GM19238 (cell line): ENCODE data around the gene PDGFD.

Experiments used
- DNase-seq: peaks from one replicate; pipeline ENCODE4 v3.0.0; 2011; ENCODE audit warnings: low spot score; ENCODE audit not compliant: insufficient read length

Gene PDGFD

GRCh38 chr11:104000798-104001197, 163.1 kb downstream of the PDGFD start:
- no peak for DNase-seq

DNA sequence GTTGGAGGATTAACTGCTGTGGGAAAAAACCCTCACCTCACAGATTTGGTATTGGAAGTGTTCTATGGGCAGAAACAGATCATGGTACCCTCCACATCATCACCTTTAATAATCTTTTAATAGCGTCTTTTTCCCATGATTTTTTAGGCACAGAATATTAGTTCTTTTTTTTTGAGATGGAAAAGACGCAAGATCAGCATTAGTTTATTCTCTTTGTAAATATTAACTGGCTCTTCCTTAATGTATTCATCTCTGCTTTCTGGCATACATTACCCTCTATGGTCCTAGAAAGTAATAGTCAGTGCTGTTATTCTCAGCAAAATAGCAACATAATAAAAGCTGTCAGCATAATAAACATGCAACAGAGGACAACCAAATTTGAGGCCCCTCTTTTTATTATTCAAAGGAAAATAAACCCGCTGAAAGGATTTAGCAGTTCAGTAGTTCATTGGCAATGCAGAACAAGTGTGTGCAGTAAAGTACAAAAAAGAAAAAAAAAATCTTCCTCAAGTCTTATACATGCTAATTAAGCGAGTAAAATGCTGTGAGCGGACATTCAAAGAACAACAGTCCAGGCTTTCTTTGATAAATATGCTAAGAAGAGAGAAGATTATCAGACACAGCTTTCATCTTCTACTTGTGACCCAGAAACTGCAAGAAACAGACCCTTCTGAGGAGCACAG, 165.0 kb downstream of the PDGFD start:
- DNase-seq: no peak

GRCh38 chr11:103997082-103997481, 166.9 kb downstream of the PDGFD start:
- DNase-seq: no peak

- DNase-seq: no peak
Measured at GRCh38 chr11:103995896-103996295, 168.1 kb downstream of the PDGFD start.

GRCh38 chr11:103994518-103994917, 169.4 kb downstream of the PDGFD start:
- DNase-seq: no peak

GRCh38 chr11:103994094-103994493, 169.9 kb downstream of the PDGFD start:
- DNase-seq: no peak

DNA sequence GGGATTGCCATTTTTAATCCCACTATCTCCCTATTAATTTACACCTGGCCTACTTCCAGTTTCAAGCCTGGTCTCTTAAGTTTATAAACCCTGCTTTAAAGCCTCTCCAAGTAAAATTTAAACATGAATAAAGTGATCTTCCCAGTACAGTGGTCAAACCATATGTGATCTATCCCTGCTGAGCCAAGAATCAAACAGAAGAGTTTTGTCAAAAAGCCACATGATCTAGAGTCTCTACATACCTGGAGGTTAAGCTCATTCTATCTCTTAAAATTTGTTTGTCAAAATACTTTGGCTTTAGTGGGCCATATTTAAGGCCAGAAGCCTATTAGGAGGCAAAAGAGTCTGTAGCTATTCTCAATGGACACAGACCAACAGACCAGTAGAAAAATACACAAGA, 170.4 kb downstream of the PDGFD start:
- DNase-seq: no peak

DNA sequence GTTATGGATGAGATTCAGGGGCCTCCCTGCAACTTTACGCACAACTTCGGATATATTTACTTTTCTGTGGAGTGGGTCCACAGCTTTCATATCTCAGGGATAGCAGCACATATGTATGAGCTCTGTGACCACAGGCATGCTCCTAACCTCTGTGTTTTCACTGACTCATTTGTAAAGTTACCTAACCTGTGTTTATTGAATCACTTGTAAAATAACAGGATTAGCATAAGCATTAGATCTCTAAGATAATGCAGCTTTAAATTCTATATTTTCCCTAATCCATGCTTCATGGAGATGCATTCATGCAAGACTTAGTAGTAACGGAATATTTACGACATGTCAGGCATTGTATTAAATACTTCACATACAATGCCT, 175.4 kb downstream of the PDGFD start:
- DNase-seq: no peak

DNA sequence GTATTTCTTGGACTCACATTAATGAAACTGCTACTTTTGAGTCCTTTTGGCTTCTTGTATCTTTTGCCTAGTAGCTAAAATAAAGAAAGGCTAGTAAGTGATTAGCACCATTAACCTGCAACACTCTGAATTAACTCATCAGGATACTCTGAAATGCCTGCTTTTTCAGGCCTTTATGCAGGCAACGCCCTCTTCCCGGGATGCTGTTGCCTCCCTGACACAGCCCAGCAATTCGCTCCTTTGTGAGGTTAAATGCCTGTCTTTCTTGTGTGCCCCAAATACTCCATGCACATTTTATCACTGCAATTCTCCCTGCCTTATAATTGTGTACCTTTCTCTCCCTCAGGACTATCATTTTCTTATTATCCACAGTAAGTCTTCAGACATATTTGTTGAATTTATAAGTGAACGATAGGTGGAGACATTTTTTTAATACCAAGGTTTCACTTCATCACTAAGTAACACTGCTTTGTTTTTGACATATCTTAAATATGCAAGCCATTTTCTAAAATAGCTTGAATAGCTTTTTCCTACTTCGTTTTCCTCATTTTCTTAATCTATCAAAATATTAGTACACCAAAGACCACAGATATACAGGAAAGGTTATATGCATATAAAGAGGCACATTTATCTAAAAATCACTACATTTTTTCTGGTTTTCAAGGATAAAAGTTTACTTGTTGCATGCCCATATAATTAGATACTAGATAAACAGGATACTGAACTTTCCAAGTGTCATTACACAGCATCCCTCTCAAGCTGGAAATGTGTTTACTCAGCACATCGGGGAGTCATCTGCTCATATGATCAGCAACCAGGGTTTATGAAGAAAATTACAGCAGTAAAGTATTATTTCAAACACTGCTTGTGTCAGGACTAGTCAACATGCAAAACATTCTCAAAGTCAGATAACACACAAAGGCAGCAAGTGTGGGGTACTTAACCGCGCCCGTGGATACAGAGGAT, 176.0 kb downstream of the PDGFD start:
- DNase-seq: no peak

DNA sequence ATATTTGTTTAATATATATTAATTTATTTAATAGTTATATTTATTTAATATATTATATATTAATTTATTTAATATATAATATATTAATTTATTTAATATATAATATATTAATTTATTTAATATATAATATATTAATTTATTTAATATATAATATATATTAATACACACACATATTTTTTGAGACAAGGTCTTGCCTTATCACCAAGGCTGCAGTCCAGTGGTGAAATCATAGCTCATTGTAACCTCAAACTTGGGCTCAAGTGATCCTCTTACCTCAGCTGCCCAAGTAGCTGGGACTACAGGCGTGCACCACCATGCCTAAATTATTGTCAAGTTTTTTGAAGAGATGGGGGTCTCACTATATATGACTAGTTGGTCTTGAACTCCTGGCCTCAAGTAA, 178.9 kb downstream of the PDGFD start:
- no peak for DNase-seq

DNA sequence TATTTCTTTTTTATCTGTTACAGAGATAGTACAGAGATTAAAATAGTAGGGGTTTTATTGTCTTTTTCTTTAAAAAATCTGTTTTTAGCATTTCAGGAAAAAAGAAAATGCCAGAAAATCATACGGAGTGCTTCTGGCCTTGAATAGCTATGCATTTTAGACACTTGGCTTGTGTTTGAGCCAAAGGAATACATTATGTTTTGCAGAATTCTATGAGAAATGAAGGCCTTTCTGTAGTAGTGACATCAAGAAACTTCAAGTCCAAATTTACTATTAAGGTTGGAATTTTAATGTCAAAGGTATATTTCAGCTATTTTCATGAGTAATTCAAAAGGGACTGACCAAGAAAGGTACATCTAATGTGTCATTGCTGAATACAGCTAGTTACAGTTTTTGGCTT, 183.8 kb downstream of the PDGFD start:
- no peak for DNase-seq

DNA sequence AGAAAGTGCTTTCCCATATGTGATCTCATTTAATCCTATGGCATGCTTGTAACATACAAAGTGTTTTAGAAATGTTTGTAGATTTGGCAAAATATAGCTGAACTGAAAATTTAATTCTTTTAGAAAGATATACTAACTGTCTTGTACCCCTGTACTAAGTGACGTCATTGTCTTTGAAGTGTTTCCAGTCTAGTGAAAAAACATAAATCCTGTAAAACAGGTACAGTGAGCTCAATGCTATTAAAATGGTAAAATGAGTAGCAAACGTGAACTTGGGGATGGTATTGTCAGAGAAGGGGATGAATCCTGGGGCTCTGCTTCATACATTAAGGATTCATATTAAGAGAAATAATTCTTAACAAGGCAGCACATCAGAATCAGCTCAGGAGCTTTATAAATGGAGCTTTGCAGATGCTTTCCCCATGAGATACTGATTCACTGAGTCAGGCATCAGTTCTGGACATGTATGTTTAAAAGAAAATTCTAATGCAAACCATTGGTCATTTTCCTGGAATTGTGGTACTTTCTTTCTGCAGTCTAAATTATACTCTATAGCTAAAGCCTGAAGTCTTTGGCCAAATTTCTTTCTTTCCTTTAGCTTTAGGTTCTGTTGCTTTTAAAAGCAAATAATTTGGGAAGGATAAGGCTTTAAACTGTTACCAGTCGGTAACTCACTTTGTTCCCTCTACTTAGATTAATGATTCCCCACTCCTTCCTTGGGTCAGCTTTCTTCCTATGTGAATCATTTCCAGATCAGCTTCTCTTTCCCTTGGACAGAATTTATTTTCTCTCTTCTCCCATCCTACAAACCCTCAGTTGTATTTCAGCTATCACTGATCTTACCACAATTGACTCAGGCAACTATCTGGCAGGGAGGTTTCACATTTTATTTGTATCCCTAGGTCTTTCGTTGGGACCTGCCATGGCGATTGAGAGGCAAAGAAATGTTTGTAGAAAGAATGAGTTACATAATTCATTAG, 185.0 kb downstream of the PDGFD start:
- DNase-seq: no peak

- no peak for DNase-seq
Measured at GRCh38 chr11:103972013-103972412, 191.9 kb downstream of the PDGFD start.

DNA sequence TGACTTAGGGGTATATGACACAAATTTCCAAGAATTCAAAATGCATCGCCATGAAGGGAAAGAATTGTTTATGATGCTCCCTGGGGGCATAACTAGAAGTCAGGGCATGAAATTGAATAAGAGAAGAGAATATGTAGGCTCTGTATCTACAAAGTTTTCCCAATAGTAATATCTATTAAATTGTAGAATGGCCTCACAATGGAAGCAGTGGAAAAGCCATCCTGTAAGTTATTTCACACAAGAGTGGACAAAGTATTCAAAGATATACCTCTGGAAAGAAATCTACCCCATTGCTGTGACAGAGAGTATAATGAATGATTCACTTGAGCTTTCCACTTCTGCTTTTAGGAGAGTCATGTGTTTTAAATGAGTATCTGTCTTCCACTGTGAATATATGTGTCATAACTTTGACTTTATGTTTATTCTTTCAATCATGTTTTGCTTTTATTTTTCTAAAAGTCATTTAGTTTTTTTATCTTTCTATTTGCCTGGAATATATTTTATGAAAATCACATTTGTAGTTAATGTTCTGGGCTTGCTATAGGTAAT, 193.2 kb downstream of the PDGFD start:
- DNase-seq: no peak

DNA sequence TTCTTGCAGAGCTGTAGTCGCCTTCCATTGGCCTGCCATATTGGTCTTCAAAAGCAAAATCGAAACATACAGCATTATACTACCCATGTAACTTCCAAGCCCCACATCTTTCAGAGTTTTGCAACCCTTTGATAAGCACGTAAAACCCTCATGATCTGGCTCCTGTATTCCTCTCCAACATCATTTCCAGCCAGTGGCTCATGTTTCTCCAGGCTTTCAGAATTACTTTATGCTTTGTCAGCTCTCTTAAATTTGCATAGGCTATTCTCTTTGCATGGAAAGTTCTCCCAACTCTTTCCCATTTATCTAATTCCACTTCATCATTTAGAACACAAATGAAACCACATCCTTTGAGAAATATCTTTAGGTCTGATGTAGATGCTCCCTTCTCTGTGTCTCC, 195.3 kb downstream of the PDGFD start:
- DNase-seq: no peak

DNA sequence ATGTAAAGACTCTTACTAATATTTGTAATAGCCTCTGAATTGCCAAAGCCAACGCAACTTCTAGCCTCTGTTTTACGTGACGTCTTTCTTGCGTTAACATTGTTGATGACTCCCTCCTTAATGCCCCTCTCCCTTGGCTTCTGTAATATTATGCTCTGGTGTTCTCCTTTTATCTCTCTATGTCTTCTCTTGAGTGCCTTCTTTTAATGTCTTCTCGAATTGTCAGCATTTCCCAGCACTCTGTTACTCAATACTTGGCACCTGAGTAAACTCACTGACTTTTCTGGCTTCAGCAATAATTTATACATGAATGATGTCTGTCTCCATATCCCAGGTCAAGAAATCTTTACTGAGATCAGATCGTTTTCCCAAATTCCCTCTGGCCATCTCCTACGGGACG, 196.0 kb downstream of the PDGFD start:
- DNase-seq: no peak

GRCh38 chr11:103964390-103964789, 199.6 kb downstream of the PDGFD start:
- DNase-seq: no peak

DNA sequence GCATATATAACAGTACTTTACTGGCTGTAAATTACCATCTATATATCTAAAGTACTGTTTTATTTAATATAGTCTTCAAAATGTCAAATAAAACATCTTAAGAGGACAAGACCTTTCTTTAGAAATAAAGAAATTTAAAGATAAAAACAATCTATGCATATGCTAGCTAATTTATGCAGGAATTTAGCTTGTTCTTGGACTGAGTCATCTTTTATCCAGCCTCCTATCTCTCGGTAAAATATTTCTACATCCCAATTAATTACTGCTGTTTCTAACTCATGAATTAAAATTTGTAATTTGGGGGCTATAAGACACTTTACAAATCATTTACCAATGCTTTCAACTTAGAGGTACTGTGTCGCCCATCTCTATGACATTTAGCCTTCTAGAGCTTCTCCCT, 200.3 kb downstream of the PDGFD start:
- no peak for DNase-seq

DNA sequence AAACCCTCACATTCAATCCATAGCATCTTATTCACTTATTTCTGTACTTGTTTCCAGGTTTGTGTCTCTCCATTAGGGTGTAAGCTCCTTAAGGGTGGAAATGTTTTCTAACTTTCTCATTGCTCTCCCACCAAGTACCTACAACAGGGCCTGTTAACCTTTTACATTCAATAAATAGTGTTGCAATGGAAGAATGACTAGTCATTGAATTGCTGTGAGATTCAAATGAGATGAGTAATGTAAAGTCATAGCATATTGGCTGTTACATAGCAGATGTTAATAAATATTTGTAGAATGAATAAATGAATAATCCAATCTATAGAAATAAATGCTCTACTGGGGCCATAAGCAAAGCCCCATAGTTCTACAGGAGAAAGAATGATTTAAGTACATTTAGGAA, 202.9 kb downstream of the PDGFD start:
- no peak for DNase-seq

GRCh38 chr11:103960108-103960507, 203.8 kb downstream of the PDGFD start:
- DNase-seq: no peak

GRCh38 chr11:103959279-103959942, 204.5 kb downstream of the PDGFD start:
- DNase-seq: peak; percentile 10
